Naive thymus-derived CD4-positive, alpha-beta T cell (primary cell): ENCODE data around the gene CIB1. TPM values are rescaled to one million over a fixed set of nuclear protein-coding genes. Genes with fewer than 3 reads are reported as not detected.
"Not testable (repeated sequence)": the region's sequence is repeated elsewhere in the genome, so short reads cannot be mapped to it uniquely, and the experiment has no call there.

ENCODE experiments used
- ATAC-seq: fragments of 150-1000 bp; cut with Tn5 transposase; 2 replicates; pipeline ENCODE4 v1.10.0; 2021; ENCODE audit warnings: mild to moderate bottlenecking, moderate library complexity
- CTCF ChIA-PET: fragments of 350-600 bp; sonication (Branson Sonifier 250); formaldehyde crosslinking; loops from one replicate; lab custom pipeline; 2021; ENCODE audit warnings: antibody characterized with exemption; lab: Charles Lee
- POLR2A ChIA-PET: fragments of 350-600 bp; sonication (Branson Sonifier 250); formaldehyde crosslinking; loops from one replicate; lab custom pipeline; 2021; ENCODE audit warnings: antibody characterized with exemption, inconsistent platforms; lab: Charles Lee
- DNase-seq, 9 donors: peaks; one replicate each; pipeline versions ENCODE4 v3.0.0 to v3.0.0-alpha.2; 2020 to 2022; ENCODE audit warnings: mixed read lengths in 1 of 9
- H3K27ac ChIP-seq: one replicate; pipeline ENCODE4 v1.7.0; 2013; ENCODE audit warnings: mild to moderate bottlenecking, low read depth, low read length, moderate library complexity
- H3K27me3 ChIP-seq, 2 donors: one replicate each; pipeline ENCODE4 v1.7.0; 2013; ENCODE audit warnings: low read length in 2 of 2, mild to moderate bottlenecking in 2 of 2, moderate library complexity in 2 of 2; ENCODE audit not compliant: control insufficient read depth in 2 of 2, insufficient read depth in 2 of 2
- H3K36me3 ChIP-seq, 3 experiments: 1 replicate in 2 of 3; 2 replicates in 1 of 3; pipeline ENCODE4 v1.7.0; 2013; ENCODE audit warnings: low read length in 3 of 3, mild to moderate bottlenecking in 3 of 3, moderate library complexity in 1 of 3; ENCODE audit not compliant: insufficient read depth in 3 of 3, control insufficient read depth in 2 of 3
- H3K4me1 ChIP-seq, 2 donors: one replicate each; pipeline ENCODE4 v1.7.0; 2013; ENCODE audit warnings: low read length in 2 of 2, mild to moderate bottlenecking in 2 of 2, moderate library complexity in 1 of 2; ENCODE audit not compliant: control insufficient read depth in 2 of 2, insufficient read depth in 2 of 2
- H3K4me3 ChIP-seq: 2 replicates; pipeline ENCODE4 v1.7.0; 2013; ENCODE audit warnings: mild to moderate bottlenecking, low read length
- H3K9me3 ChIP-seq, 3 experiments: 1 replicate in 2 of 3; 2 replicates in 1 of 3; pipeline ENCODE4 v1.7.0; 2013; ENCODE audit warnings: low read length in 3 of 3; ENCODE audit not compliant: control insufficient read depth in 2 of 3
- H3K27ac Mint-ChIP-seq, 9 donors: one replicate each; pipeline ENCODE4 v1.8.0; 2020 to 2022; ENCODE audit warnings: mixed read lengths in 9 of 9, mild to moderate bottlenecking in 8 of 9, moderate library complexity in 5 of 9, inconsistent platforms in 2 of 9
- H3K27me3 Mint-ChIP-seq, 5 donors: one replicate each; pipeline ENCODE4 v1.8.0; 2021 to 2022; ENCODE audit warnings: mixed read lengths in 5 of 5, mild to moderate bottlenecking in 1 of 5
- H3K36me3 Mint-ChIP-seq, 5 donors: one replicate each; pipeline ENCODE4 v1.8.0; 2020 to 2022; ENCODE audit warnings: mixed read lengths in 5 of 5, mild to moderate bottlenecking in 3 of 5, inconsistent platforms in 1 of 5
- H3K4me1 Mint-ChIP-seq, 7 donors: one replicate each; pipeline ENCODE4 v1.8.0; 2020 to 2022; ENCODE audit warnings: mixed read lengths in 7 of 7, mild to moderate bottlenecking in 3 of 7, inconsistent platforms in 1 of 7
- H3K4me3 Mint-ChIP-seq, 10 donors: one replicate each; pipeline ENCODE4 v1.8.0; 2020 to 2022; ENCODE audit warnings: mild to moderate bottlenecking in 10 of 10, mixed read lengths in 10 of 10, moderate library complexity in 6 of 10, inconsistent platforms in 2 of 10
- H3K9me3 Mint-ChIP-seq, 11 donors: one replicate each; pipeline ENCODE4 v1.8.0; 2020 to 2022; ENCODE audit warnings: mixed read lengths in 11 of 11, mild to moderate bottlenecking in 4 of 11, inconsistent platforms in 1 of 11, moderate library complexity in 1 of 11
- intact Hi-C, 2 donors: fragments of 100-400 bp; cut with micrococcal nuclease; formaldehyde crosslinking; loops; one replicate each; pipeline ENCODE4 v1.15.1; 2023
- polyA plus RNA-seq, 2 donors: library from polyadenylated mRNA; unstranded; fragments of 300-500 nt; fragmentation: Illumina TruSeq; gene quantifications; one replicate each; pipeline ENCODE4 v1.2.3, GENCODE V29; 2021
- total RNA-seq, 6 experiments: library from RNA in 5 of 6; stranded (reverse) in 5 of 6; gene quantifications; 1 replicate in 5 of 6; 2 replicates in 1 of 6; pipeline ENCODE4 v1.2.3 and lab custom pipeline; 2021 to 2026

CIB1 gene
- total and polyA plus RNA-seq, 7 experiments from 2014 or later = 76.8 to 229 (median 133) TPM

- ATAC-seq = no peak
- POLR2A ChIA-PET = no interaction called here
- Mint-ChIP-seq H3K36me3 (peaks cover 6 to 15% (median 15%) of the 10 kb centered on the region in 5 donors), H3K27me3 (no peaks in the 10 kb centered on the region), H3K4me3 (peak overlapping the region; percentile 95 to 99 (median 97)), H3K4me1 (peaks cover 14 to 52% (median 40%) of the 10 kb centered on the region in 7 donors), H3K9me3 (no peaks in the 10 kb centered on the region), H3K27ac (peak overlapping the region; percentile 98 to 100 (median 99))
- DNase-seq = peak in 1 of 9 donors; percentile 11
- CTCF ChIA-PET = no interaction called here
- Histone ChIP-seq H3K9me3 (no peaks in the 10 kb centered on the region), H3K4me3 (peak overlapping the region; percentile 84), H3K27me3 (no peaks in the 10 kb centered on the region), H3K27ac (peak overlapping the region; percentile 96), H3K4me1 (peaks cover 28 to 32% of the 10 kb centered on the region in 2 donors), H3K36me3 (peaks cover 0 to 4% (median 0%) of the 10 kb centered on the region in 3 experiments)
- intact Hi-C loops = loop anchor here (1.0 to 10.0 kb wide), 10 partner anchors 15 to 670 kb away; partner anchors contain the start of genes GDPGP1 (in 2 of the 2), TTLL13 (in 2 of the 2), AP3S2 (in 1 of the 2) and BLM (in 1 of the 2)
Observed at GRCh38 chr15:90264671-90265070, 30.9 kb upstream of the CIB1 start.

- H3K4me3 Mint-ChIP-seq = peak overlapping the region in 2 of 10 donors; percentile 37 to 45
- no peak overlapping the region for H3K4me3 ChIP-seq
- no peaks in the 10 kb centered on the region for H3K36me3 ChIP-seq
- H3K9me3 ChIP-seq = no peaks in the 10 kb centered on the region
- H3K4me1 Mint-ChIP-seq = peaks cover 0 to 30% (median 24%) of the 10 kb centered on the region in 7 donors
- peaks cover 0 to 6% (median 1%) of the 10 kb centered on the region in 5 donors for H3K36me3 Mint-ChIP-seq
- ChIA-PET CTCF (no interaction called here), POLR2A (interaction anchor here (1.0 to 2.2 kb wide), 6 partner anchors 28 to 63 kb away, joined by 3 to 9 read pairs (median 4); partner anchors contain the start of genes GDPGP1 and SEMA4B)
- H3K27me3 Mint-ChIP-seq = no peaks in the 10 kb centered on the region
- no peaks in the 10 kb centered on the region for H3K27me3 ChIP-seq
- peaks cover 17% of the 10 kb centered on the region in 2 donors for H3K4me1 ChIP-seq
- peak overlapping the region in 6 of 9 donors; percentile 1 to 69 (median 50) for H3K27ac Mint-ChIP-seq
- no peak for DNase-seq
- H3K27ac ChIP-seq = no peak overlapping the region
- ATAC-seq = no peak
- intact Hi-C loops = loop anchor here in 1 of 2 donors (10.0 kb wide), 1 partner anchor 368 kb away; the partner anchor contains the start of gene AP3S2
- H3K9me3 Mint-ChIP-seq = no peaks in the 10 kb centered on the region
Observed at GRCh38 chr15:90262426-90262825, 28.7 kb upstream of the CIB1 start.

GRCh38 chr15:90261811-90262210, 28.1 kb upstream of the CIB1 start:
- Histone ChIP-seq H3K27me3 (no peaks in the 10 kb centered on the region), H3K4me1 (peaks cover 11% of the 10 kb centered on the region in 2 donors), H3K36me3 (no peaks in the 10 kb centered on the region), H3K27ac (no peak overlapping the region), H3K9me3 (no peaks in the 10 kb centered on the region), H3K4me3 (no peak overlapping the region)
- POLR2A ChIA-PET = interaction anchor here (1.0 to 2.2 kb wide), 6 partner anchors 27 to 61 kb away, joined by 3 to 9 read pairs (median 4); partner anchors contain the start of genes GDPGP1 and SEMA4B
- Mint-ChIP-seq H3K4me3 (no peak overlapping the region), H3K36me3 (peaks cover 0 to 6% (median 0%) of the 10 kb centered on the region in 5 donors), H3K27ac (peak overlapping the region in 2 of 9 donors; percentile 48 to 69), H3K9me3 (no peaks in the 10 kb centered on the region), H3K4me1 (peaks cover 5 to 24% (median 18%) of the 10 kb centered on the region in 7 donors), H3K27me3 (peaks cover 0 to 5% (median 0%) of the 10 kb centered on the region in 5 donors)
- CTCF ChIA-PET = no interaction called here
- no peak for DNase-seq
- intact Hi-C loops = loop anchor here in 1 of 2 donors (10.0 kb wide), 1 partner anchor 367 kb away; the partner anchor contains the start of gene AP3S2
- ATAC-seq = no peak

- not testable (repeated sequence) for H3K9me3 Mint-ChIP-seq, H3K36me3 ChIP-seq, H3K27me3 Mint-ChIP-seq, H3K4me3 ChIP-seq, ATAC-seq, H3K27me3 ChIP-seq, H3K36me3 Mint-ChIP-seq, H3K4me3 Mint-ChIP-seq, H3K9me3 ChIP-seq, DNase-seq, H3K27ac ChIP-seq, H3K4me1 ChIP-seq, H3K27ac Mint-ChIP-seq
- ChIA-PET CTCF (interaction anchor here (0.6 to 0.7 kb wide), 2 partner anchors 43 to 109 kb away, joined by 3 read pairs; no protein-coding TSS in a partner anchor), POLR2A (interaction anchor here (0.6 to 1.1 kb wide), 4 partner anchors 14 to 29 kb away, joined by 3 to 6 read pairs (median 4); partner anchors contain the start of genes CIB1 and GDPGP1)
- peaks cover 7 to 20% (median 10%) of the 10 kb centered on the region in 7 donors for H3K4me1 Mint-ChIP-seq
- intact Hi-C loops = loop anchor here in 1 of 2 donors (10.0 kb wide), 1 partner anchor 366 kb away; the partner anchor contains the start of gene AP3S2
Observed at GRCh38 chr15:90260731-90261130, 27.0 kb upstream of the CIB1 start.

GRCh38 chr15:90259524-90259923, 25.8 kb upstream of the CIB1 start:
- Histone ChIP-seq H3K27me3 (no peaks in the 10 kb centered on the region), H3K4me3 (no peak overlapping the region), H3K36me3 (no peaks in the 10 kb centered on the region), H3K27ac (no peak overlapping the region), H3K9me3 (no peaks in the 10 kb centered on the region), H3K4me1 (peaks cover 3 to 5% of the 10 kb centered on the region in 2 donors)
- CTCF ChIA-PET = no interaction called here
- peak overlapping the region in 1 of 9 donors; percentile 58 for H3K27ac Mint-ChIP-seq
- intact Hi-C loops = no loop called here
- ATAC-seq (no peak), DNase-seq (no peak)
- POLR2A ChIA-PET = interaction anchor here (0.6 to 1.1 kb wide), 3 partner anchors 17 to 28 kb away, joined by 3 to 6 read pairs (median 3); partner anchors contain the start of genes CIB1 and GDPGP1
- H3K27me3 Mint-ChIP-seq = peaks cover 0 to 8% (median 0%) of the 10 kb centered on the region in 5 donors
- no peak overlapping the region for H3K4me3 Mint-ChIP-seq
- peaks cover 2 to 14% (median 4%) of the 10 kb centered on the region in 7 donors for H3K4me1 Mint-ChIP-seq
- no peaks in the 10 kb centered on the region for H3K9me3 Mint-ChIP-seq
- no peaks in the 10 kb centered on the region for H3K36me3 Mint-ChIP-seq

- CTCF ChIA-PET = interaction anchor here (0.6 to 0.8 kb wide), 2 partner anchors 14 to 557 kb away, joined by 3 read pairs; no protein-coding TSS in a partner anchor
- Histone ChIP-seq H3K36me3 (no peaks in the 10 kb centered on the region), H3K4me3 (no peak overlapping the region), H3K9me3 (no peaks in the 10 kb centered on the region), H3K27me3 (no peaks in the 10 kb centered on the region), H3K4me1 (no peaks in the 10 kb centered on the region), H3K27ac (no peak overlapping the region)
- Mint-ChIP-seq H3K4me3 (no peak overlapping the region), H3K9me3 (no peaks in the 10 kb centered on the region), H3K27ac (no peak overlapping the region), H3K36me3 (no peaks in the 10 kb centered on the region), H3K27me3 (peaks cover 0 to 8% (median 0%) of the 10 kb centered on the region in 5 donors), H3K4me1 (peaks cover 0 to 8% (median 4%) of the 10 kb centered on the region in 7 donors)
- POLR2A ChIA-PET = interaction anchor here (0.6 to 1.1 kb wide), 2 partner anchors 15 to 19 kb away, joined by 3 read pairs; no protein-coding TSS in a partner anchor
- DNase-seq (no peak), ATAC-seq (no peak)
- intact Hi-C loops = no loop called here
Observed at GRCh38 chr15:90257776-90258175, 24.0 kb upstream of the CIB1 start.
